HG03108 (cell line): ENCODE results near the gene MORN5.

Experiments used
- ATAC-seq: cut with Tn5 transposase; IDR thresholded peaks from one replicate; pipeline ENCODE4 v1.9.1; 2021; ENCODE audit warnings: moderate library complexity; ENCODE audit not compliant: unreplicated experiment

The MORN5 gene

DNA sequence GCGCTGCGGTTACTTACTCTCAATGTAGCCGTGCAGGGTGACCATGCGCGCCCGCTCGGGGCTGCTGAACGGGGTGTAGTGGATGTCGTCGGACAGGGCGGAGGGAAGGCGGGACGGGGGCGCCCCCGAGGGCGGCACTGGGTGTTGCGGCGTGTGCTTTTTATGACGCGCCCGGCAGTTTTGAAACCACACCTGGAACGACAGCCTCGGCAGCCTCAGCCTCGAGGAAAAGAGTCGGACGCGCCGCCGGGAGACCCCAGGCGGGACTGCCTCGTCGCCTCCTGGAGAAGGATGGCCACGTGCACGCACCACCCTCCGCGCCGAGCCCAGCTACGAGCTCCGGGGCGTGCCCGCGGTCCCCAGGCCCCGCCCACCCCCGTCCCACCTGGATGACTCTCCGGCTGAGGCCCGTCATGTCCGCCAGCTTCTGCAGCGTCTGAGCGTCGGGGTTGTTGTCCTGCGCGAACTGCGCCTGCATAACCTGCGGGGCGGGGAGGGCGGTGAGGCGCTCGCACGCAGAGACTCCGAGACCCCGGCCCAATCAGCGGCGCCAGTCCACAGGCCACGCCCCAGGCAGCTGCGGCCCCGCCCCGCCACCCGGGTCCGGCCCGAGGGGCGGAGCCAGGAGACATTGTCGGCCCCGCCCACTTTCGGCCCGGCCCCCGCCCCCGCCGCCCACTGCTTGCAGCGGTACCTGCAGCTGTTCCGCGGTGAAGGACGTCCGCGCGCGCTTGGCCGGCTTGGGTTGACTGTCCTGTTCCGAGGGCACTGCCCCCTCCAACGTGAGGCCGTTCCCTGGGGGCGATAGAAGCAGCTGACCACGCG is 54.1 kb downstream of the MORN5 start:
- ATAC-seq: no peak

GRCh38 chr9:122214507-122214906 is 54.8 kb downstream of the MORN5 start:
- ATAC-seq: no peak

- no peak for ATAC-seq
Observed at GRCh38 chr9:122215663-122216062, 56.0 kb downstream of the MORN5 start.

DNA sequence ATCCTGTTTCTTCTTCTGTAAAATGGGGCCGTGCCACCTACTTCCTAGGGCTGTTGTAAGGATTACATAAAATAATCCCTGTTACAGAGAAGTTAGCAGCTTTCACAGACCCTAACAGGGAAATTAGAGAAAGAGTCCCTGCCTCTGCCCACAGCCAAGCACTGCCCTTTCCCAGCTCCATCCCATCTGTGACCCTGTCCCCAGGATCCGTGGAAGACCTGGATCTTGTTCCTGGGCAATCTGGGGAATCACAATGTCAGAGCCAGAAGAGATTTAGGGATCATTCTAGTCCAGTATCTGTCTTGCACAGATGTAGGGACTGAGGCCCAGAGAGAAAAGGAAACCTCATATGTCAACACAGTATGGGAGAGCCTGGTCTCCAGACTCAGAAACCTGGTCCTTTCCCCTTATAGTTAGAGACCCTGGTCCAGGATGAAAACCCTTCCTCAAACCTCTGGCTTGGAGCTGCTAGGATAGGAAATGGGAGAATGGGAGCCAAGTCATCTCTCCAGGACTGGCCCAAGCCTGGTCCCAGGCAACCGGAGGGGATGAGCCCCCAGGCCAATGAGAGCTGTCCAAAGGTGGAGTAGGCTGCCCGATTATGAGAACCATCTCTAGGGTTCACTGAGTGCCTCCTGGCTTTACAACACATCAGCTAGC is 56.6 kb downstream of the MORN5 start:
- no peak for ATAC-seq

DNA sequence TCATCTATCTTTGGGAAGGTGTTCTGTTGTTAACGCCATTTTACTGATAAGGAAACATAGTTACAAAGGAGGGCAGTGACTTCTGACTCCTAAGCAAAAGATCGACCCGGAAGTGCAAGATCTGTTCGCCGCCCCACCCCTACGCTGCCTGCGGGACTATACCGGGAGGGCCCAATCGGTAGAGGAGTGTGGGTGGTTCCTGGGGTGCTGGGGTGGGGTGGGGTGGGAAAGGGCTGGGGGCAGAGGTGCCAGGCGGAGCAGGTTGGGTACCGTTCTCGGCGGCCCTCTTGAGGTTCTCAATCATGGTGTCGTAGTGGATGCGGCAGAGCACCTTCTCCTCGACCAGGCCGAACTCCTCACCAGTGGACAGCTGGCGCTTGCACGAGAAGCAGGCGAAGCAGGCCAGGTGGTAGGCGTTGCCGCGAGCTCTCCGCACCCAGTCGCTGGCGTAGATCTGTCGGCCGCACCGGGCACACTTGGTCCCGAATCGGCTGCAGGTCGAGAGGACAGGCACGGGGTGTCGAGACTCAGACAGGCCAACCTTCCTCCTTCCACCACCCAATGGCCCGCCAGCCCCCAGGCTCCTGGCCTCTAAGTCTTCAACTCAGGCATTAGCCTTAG is 57.2 kb downstream of the MORN5 start:
- ATAC-seq: no peak

- ATAC-seq: no peak
Observed at GRCh38 chr9:122217640-122218039, 57.9 kb downstream of the MORN5 start.

- ATAC-seq: no peak
Observed at GRCh38 chr9:122218071-122218934, 58.6 kb downstream of the MORN5 start.

DNA sequence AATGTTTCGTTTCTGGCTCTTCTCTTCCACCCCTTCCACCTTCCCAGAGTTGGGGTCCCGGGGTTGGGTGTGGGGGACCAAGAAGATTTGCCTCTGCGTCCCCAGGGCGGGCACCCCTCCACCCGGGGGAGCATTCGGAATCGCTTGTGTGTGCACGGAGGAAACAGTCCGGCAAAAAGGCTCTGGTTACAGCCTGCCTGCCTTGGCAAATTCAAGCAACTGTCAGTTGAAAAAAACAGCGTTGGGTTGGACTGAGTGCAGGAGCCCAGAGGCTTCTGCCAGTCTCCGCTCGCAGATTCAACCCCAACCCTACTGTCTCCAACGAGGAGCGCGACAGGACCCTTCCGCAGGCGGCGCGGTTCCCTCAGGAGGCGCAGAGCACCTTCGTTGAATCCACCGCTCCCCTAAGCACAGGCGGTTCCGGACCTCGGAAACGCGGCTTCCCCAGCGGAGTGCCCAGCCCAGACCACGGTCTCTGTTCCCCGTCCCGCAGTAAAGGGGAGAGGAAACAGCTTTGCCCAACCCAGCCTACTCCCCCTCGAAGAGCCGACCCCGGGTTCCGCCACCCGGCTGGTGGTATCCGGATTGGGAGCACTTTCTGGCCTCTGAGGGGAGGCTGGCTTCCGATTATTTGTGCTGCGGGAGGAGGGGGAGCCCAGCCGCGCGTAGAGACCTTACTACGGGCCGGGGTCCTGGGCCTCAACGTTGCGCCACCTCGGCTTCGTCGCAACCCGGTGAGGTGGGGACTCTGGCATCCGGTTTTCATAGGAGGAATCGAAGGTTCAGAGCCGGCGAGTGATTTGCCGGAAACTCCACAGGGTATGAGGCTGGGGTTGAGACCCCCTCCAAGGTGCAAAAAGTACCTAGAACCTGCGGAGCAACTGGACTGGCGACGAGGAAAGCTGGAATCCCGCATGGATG is 59.5 kb downstream of the MORN5 start:
- no peak for ATAC-seq

DNA sequence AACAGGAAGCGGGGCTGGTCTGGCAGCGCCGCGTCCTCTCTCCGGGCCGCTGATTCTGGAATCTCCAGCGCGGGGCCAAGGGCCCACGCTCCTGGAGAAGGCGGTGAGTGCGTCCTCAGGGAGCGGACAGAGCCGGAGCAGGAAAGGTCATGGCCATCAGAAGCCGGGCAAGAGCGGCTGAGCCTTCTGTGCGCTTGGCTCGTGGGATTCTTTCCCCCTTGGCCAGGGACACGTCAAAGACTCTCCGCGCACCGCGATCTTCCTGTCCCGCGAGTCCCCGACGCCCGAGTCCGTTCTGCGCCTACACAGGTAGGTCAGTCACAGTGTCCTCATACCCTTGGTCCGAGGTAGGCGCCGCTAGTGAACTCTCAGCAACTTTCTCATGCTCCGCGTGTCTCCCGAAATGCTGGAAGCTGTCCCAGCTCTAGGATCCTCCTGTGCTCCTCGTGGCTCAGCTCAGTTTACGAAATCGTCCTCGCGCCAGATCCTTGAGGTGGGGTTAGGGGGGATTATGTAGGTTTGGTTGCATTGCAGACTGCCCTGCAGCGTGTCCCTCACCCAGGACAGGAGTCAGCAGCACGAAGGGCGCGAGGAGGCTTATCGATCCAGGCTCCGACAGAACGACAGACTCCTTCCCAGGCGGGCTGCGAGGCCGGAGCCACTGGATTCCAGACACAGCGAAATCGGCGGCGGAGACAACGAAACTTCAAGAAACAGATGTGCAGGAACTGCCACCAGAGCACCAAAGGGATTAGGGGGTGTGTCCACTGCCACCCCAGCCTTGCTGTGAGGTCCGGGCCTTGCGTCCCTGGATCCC is 60.4 kb downstream of the MORN5 start:
- no peak for ATAC-seq

DNA sequence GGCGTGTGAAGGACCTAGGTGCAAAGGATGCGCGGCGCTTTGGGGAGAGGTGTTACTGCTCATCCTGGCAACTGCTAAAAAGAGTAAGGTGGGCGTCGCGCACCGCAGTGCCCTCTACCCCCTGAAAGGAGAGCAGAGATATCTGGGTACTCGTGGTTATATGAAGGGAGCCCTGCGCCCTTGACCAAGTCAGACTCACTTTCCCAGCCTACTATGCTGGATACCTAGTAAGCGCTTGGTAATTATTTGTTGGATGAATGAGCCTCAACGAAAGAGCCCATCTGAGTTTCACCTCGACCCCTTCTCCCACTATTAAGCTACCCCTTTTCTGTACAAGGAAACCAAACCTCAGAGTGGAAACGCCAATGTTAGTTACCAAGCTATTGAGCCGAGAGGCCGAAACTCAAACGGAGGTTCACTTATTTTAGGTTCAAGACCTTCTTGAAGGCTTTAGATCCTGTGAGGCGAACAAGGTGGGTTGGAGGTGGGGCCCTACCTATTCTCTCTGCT is 61.0 kb downstream of the MORN5 start:
- no peak for ATAC-seq

DNA sequence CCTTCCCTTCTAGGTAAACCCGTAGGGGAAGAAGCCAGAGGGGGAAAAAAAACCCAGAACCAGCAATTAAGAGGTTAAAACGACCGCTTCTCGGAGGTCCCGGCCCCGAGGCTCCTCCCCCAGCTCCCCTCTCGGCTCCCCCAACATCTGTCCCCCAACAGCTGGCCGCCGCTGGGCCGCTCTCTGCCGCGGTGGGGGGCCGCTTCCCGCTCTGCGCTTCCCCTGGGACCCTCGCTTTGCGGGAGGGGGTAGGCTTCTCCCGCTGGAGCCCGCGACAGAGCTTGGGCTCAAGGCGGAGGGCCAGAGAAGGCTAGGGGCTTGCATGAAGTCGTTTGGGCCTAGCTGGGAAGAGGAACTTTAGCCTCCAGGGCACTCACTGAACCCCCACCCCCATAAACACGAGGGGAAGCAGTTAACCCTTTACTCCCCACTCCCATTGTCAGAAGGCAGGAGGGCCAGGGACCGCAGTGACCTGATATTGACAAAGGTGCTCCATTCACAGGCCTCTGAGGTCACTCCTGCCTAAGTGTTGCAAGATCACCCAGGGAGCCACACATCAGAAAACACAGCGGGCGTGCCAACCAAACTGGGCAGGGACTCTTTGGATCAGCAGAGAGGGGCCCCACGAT is 61.6 kb downstream of the MORN5 start:
- no peak for ATAC-seq

GRCh38 chr9:122222791-122223190 is 63.1 kb downstream of the MORN5 start:
- no peak for ATAC-seq

DNA sequence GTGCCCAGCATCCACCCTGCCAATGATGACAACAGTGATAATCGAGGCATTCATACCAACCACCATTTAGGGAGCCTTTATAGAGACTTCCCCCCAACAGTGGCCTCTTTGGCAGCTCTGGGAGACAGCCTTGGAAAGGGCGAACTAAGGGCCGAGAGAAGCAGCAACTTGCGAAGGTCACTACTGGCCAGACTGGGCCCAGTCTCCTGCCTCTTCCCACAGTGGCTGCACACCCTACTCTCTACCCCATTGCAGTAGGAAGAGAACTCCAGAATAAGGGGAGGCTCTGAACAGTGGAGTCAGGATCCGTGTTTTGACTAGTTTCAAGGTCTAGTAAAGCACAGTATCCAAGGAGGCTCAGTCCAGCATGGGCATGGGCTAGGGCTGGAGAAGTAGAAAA is 63.7 kb downstream of the MORN5 start:
- no peak for ATAC-seq

- ATAC-seq: no peak
Observed at GRCh38 chr9:122225312-122226141, 65.8 kb downstream of the MORN5 start.

DNA sequence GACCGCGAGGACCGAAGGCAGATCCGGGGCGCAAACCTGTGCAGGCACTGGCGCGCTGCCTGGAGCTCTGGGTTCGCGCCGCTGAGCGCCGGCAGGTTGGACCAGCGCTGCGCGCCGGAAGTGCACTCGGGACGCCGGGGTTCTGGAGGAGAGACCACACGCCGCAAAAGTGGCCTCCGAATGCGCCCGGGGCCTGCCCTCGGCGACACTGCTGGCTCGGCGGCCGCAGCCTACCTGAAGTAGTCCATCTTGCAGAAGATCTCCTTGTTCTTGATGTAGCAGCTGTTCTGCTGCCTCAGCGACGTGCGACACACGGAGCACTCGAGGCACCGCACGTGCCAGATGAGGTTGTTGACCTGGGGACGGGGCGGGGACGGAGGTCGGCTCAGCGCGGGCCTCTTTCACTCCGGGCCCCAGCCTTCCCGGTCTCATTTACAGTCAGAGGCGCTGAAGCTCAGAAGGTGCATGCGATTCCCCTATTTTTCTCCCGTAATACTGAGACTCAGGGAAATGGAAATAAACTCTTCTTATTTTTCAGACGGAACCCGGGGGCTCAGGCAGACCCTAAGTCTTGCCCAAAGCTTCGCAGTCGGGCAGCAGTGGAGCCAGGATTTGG is 66.5 kb downstream of the MORN5 start:
- ATAC-seq: no peak

DNA sequence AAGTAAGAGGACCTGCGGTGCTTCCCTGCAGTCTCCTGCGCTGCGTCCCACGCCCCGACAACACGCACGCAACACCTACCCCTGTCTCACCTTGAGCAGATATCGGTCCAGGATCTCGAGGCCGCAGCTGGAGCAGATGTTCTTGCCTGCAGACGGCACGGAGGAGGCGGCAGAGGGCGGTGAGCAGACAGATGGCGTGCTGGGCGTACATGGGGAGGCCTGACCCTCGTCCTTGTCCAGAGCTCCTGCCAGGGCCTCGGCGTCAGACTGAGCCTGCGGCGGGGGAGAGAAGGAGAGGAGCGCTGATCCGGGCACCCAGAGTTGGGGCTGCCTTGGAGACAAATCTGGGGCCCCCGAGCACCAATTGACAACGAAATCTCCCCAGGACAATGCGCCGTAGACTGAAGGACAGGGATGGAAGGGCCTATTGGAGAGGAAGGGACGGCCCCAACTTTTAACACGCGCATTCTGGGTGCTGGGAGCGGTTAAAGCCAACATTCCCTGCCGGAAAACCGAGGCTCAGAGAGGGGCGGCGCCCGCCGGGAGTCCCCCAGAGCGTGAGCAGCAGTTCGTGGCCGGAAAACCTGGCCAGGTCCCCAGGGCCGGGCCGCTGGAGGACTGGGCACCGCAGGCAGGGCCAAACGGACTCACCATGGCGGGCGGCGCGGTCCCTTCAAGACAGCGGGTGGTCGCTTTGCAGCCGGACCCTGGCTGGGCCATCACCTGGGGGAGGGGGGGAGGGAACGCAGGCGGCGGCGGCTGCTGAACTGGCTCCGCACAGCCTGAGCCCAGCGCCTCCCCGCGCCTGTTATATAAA is 67.3 kb downstream of the MORN5 start:
- ATAC-seq: no peak

DNA sequence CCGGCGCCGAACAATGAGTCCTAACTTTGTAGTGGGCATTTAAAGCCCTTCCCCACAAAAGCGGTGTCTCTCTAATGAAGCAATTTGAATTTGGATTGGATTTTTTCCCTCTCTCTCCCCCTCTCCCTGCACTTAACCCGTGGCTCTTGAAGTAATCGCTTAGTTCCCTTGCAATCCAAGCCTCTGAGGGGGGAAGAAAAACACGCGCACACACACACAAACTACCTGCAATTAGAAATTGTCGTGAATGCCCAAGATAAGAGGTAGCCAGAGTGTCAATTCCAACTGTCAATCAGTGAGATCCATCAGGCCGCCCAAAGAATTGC is 67.8 kb downstream of the MORN5 start:
- no peak for ATAC-seq
